ENCODE measurements around the gene RRBP1.

The RRBP1 gene

DNA sequence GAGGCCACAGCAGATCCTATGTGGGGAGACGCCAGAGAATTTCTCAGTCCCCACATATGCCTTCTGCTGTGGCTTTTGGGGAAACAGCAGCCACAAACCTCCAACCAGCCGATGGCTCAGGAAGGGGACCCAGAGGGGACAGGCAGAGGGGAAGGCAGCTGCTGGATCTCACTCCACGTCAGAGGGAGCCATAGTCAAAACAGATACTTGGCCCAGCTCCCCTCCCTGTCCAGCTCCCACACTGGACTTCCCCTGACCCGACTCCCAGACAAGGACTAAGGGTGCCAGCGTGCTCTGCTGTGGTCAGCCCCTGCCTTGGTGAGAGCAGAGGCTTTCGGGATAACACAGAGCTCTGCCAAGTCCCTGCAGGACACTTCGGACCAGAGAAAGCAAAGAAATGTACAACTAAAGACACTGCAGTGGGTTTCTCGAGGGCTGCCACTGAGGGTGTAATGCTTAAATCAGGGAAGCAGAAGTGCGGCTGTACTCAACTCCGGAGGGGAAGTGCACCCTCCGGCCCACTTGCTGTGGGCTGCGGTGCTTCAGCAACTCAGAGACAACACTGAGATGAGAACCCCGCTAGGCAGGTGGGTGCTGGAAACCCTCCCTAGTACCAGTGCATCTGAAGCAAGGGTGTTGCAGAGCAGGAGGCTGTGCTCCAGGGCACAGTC lies 47.2 kb downstream of the RRBP1 start:
- no peak for DNase-seq (ENCODE audit: low spot score)

DNA sequence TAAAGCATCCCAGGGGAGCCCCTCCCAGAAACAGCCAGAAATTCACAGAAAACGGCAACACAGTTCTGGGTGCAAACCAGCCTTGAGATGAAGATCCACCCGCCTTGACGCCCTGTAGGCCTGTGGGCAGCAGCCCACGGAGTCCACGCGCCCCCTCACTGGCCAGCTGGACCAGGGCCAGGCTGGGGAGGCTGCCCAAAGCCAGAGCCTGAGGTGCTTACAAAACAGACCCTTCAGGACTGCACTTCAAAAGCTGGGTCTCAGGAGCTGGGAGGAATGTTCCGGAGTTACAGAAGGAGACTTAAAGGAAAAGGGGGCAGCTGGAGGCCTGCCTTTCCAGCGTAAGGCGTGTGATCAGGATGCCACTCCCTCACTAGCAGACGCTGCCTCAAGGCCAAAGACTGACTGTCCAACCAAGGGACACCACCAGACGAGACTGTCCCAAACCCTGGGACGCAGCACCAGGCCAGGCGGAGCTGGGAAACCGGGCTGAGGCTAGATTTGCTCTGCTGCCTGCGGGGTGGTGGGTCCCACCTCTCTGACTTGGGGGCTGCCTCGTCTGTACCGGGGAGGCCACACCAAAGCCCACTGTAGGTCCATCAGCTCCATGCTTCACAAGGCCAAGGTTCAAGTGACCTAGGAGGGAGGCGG lies 48.1 kb downstream of the RRBP1 start:
- DNase-seq (ENCODE audit: low spot score), result no peak

DNA sequence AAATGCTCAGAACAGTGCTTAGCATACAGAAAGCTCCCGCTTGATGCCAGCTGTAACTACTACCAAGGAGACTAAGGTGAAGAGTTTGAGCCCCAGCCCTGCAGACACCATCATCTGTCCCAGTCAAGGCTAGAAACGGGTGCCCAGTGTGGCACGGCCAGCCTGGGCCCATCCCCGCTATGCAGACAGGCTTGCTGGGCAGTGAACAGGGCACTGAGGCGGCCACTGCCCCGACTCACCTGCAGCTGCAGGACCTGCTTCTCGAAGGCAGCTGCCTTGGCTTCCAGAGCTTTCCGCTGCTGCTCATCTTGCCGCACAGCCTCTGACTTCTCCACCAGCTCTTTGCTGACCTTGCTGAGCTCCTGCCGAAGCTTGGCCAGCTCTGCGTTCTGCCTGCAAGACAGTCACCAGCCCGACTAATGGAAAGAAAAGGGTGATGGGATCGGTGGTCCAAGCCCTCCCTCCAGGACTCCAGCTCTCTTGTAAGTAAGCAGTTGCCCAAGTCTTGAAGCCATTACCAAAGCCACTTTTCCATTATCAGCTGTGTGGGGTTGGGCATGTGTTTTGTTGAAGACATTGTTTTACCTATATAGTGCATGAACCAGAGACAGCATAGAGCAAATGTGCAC lies 48.7 kb downstream of the RRBP1 start:
- no peak for DNase-seq (ENCODE audit: low spot score)

- DNase-seq (ENCODE audit: low spot score), result no peak
Measured at GRCh38 chr20:17631576-17632319, 50.3 kb downstream of the RRBP1 start.

GRCh38 chr20:17630806-17631195 lies 51.2 kb downstream of the RRBP1 start:
- DNase-seq (ENCODE audit: low spot score), result no peak

DNA sequence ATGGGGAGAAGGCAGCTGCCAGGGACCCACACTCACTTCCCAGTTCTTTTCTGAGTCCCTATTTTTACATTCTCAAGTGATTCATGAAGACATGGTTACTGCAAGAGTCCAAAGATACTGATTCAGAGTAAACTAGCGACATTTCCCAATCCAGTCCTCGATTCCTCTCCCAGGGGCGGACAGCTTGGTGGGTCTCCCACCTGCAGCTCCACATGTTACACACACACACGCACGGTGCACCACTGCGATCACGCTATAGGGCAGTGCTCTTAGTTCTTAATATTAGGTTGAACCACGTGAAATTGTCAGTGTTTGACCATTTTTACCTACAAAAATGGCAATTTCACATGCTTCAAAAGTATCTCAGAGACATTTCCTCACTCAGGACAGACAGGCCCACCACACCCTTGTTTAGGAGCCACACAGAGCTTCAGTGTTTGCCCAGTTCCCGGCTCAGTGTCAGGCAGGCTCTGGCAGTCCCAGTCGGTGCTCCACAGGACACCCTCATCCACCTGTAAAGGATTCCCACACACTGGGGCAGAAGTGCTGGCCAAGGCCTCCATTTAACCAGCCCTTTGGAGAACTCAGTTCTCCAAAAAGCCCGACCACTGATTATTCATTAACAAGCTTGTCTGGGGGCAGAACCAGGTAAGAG lies 51.8 kb downstream of the RRBP1 start:
- no peak for DNase-seq (ENCODE audit: low spot score)

DNA sequence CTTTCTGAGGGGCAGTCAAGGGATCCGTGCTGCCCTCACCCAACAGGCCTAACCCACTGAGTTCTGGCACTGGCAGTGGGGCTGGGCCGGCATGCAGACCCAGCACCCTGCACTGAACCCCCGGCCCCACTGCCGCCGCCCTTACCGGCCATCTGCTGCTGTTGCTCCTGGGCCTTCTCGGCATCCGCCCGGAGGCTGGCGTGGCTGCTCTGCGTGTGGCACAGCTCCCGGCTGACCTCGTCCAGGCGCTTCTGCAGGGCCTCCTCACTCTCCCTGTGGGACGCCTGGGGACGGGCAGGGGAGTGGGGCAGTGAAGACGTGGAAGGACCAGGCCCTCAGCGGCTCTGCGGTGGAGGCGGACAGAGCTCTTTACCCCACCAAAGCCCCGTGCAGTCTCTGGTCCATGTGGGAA lies 52.4 kb downstream of the RRBP1 start:
- DNase-seq (ENCODE audit: low spot score), result no peak

DNA sequence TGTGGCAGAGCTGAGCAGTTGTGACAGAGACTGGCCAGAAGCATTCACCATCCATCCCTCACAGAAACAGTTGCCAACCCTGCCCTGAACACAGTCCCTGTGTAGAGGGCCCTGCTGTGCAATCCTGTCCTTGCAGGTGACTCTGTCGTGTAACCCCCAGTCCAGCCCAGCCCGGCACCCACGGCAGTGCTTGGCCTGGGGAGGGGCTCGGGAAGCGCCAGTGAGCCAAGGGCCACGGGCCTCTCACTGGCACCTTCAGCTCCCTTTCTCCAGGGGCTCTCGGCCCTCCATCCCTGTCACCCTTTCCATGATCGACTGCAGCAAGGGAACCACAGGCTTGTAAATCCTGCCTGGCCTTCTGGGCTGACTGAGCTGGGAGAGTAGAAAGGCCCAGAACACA lies 53.0 kb downstream of the RRBP1 start:
- no peak for DNase-seq (ENCODE audit: low spot score)

DNA sequence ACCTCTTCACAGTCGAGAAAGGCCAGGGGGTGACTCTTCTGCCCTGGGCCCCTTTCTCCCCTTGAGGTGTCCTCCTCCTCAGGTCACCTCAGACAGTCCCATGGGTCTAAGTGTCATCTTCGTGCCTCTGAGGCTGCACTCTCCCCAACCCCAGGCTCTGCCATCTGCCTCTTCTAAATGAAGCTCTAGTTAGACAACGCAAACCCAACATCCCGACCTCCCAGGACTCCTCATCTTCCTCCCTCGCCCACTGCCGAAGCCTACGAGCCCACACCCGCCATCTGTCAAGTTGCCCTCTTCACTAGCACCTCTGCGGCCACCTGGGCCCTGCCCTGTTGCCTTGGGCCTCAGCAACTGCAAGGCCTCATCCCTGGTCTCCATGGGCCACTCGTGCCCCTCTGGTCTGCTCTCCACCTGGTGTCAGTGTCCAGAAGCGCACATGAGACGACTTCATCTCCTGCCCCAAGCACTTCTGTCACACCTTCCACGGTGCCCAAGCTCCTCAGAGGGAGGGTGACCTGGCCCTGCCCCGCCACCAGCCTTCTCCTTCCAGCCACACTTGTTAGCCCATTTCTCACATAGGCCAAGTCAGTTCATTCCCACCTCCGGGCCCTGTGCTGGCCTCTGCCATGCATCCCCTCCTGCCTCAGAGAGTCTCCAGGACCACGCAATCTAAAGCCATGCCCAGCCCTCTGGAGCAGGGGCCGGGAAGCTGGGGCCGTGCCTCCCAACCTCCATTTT lies 53.8 kb downstream of the RRBP1 start:
- DNase-seq (ENCODE audit: low spot score), result no peak

DNA sequence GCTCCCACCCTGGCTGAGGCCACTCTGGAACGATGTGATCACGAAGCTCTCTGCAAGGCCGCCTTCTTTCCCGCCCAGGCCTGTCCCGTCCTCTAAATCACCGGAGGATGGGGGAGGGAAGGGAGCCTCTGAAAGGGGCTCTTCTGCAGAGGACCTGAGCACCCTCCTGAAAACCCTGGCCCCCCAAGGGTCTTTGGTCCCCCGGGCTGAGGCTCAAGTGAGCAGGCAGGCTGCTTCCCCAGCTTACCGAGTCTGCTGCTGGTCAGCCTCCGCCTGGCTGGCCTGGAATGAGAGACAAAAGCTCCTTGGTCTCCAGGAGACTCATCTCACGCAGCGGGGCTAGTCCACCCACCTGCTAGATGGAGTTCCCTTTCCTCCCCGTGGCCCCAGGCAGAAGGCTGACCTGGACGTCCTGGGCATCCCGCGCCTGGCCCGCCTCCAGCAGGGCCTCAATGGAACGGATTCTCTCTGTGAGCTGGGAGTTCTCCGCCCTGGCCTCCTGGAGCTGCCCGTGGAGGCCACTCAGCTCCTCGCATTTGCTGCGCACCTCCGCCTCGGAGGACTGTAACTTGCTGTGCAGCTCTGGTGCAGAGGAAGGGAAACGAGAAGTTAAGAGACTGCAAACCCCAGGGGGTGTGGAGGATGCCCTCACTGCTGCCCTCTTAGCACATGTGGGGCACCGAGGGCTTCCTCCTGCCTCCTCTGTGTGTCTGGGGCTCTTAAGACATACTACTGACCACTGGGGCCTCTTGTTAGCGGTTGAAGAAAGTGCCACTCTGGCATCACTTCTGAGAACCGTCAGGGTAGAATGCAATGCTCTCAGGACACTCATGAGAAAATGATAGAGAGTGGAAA lies 54.7 kb downstream of the RRBP1 start:
- DNase-seq (ENCODE audit: low spot score), result no peak

DNA sequence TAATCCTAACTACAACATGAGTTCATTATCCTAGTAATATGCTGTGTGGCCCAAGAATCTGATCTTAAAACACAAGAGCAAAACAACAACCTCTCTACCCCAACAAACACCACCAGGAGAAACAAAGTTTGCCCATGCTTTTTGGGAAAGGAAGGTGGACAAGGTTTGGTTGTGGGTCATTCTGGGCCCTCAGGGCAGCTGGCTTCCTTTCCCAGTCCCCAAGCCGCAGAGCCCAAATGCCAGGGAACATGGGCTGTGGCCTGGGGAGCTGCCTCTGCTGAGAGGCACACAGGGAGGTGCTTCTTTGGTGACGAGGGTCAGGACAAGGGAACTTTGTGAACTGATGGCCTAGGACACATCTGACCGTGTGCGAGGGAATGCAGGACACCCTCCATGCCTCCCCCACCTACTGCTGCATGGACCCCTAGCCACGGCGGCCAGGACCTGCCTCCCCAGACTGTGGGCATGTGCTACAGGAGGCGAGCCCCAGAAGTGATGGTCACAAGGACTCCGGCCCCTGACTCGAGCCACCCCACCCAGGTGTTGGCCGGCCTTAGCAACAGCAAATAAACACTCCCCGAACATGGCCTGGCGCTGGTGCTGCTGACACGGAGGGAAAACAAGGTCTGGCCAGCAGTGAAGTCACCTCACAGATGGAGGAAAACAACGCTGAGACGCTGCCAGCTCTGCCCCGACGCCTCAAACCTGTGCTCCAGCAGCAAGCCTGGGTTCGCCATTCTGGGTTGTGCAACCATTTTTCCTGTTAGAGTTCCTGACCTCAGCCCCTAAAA lies 55.6 kb downstream of the RRBP1 start:
- no peak for DNase-seq (ENCODE audit: low spot score)

DNA sequence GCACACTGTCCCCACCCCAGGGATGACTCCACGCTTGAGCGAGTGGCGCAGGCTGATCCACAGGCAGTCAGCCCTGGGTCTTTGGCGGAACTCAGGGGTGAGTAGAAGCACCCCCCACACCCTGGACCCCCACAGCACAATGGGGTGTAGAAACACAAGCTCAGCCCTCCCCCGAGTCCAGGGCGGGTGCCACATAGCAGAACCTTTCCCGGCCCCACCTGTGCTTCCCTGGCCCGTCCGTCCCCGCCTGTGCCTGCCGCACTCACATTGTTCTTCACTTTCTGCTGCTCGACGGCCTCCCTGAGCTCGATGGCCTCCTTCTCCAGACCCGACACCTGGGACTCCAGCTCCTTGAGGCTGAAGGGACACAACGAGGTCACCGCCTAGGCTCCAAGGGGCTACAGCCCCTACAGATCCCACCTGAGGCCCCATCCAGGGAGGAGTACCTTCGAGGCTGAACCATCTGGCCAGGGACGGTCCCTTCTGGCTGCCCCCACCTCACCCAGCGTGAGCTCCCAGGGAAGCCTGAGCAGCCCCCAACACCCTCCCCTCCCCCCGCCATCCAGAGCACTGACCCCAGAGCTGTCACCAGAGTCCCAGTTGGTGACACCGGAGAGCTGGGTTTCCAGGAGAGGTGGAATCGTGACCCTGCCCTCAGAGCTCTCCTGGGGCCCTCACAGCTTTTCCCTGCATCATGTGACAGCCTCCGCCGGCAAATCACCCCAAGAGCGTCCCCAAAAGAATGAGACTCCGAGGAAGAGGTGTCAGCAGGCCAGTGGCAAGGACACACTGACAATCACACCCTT lies 56.6 kb downstream of the RRBP1 start:
- DNase-seq (ENCODE audit: low spot score), result no peak

GRCh38 chr20:17624551-17625245 lies 57.3 kb downstream of the RRBP1 start:
- no peak for DNase-seq (ENCODE audit: low spot score)

- DNase-seq (ENCODE audit: low spot score), result no peak
Measured at GRCh38 chr20:17624070-17624469, 58.0 kb downstream of the RRBP1 start.

GRCh38 chr20:17622851-17623508 lies 59.1 kb downstream of the RRBP1 start:
- no peak for DNase-seq (ENCODE audit: low spot score)

DNA sequence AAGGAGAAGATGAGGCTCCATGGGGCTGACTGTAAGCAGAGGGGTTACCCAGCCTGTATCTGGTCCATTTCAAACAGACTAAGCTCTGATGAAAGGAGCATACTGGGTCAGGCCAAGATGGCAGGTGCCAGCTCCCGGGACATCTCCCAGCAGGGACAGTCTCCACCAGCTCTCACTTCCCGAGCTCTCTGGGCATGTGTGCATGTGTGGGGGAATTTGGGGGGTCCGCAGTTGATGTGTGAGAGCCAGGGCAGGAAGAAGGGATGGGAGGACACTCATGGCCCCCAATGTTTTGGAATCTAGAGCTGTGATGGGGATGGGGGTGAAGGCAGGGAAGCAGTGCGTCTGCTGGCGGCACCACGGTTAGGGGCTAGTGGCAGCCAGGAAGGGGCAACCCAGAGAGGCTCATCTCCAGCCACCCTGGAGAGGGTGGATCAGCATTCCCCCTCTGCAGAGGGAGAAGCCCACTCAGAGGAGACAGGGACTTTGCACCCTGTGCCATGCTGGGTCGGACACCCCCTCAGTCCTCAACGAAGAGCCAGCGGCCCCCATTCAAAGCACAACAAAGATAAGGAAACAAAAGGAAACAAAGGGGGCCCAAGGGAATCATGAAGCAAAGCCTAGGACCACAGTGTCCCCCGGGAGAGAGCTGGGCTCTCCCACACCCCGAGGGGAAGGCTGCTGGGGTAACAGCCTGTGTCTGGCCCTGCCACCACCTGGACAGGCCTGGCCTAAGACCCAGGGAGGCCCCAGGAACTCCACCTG lies 59.8 kb downstream of the RRBP1 start:
- no peak for DNase-seq (ENCODE audit: low spot score)
